Glutamatergic neuron (in vitro differentiated cells): ENCODE data around the gene DHDDS. TPM values are rescaled to one million over a fixed set of nuclear protein-coding genes. Genes with fewer than 3 reads are reported as not detected.

ENCODE experiments used
- DNase-seq: peaks from one replicate; pipeline ENCODE4 v3.0.0; 2022
- H3K27ac Mint-ChIP-seq: one replicate; pipeline ENCODE4 v1.8.0; 2020; ENCODE audit warnings: mild to moderate bottlenecking, mixed read lengths, inconsistent platforms; ENCODE audit not compliant: unreplicated experiment
- H3K27me3 Mint-ChIP-seq: one replicate; pipeline ENCODE4 v1.8.0; 2020; ENCODE audit warnings: mild to moderate bottlenecking, moderate library complexity, mixed read lengths, inconsistent platforms; ENCODE audit not compliant: unreplicated experiment
- H3K36me3 Mint-ChIP-seq: one replicate; pipeline ENCODE4 v1.8.0; 2020; ENCODE audit warnings: mild to moderate bottlenecking, mixed read lengths, inconsistent platforms; ENCODE audit not compliant: unreplicated experiment
- H3K4me1 Mint-ChIP-seq: one replicate; pipeline ENCODE4 v1.8.0; 2020; ENCODE audit warnings: mild to moderate bottlenecking, low read depth, mixed read lengths, inconsistent platforms; ENCODE audit not compliant: unreplicated experiment
- H3K4me3 Mint-ChIP-seq: one replicate; pipeline ENCODE4 v1.8.0; 2020; ENCODE audit warnings: mild to moderate bottlenecking, mixed read lengths, inconsistent platforms; ENCODE audit not compliant: unreplicated experiment
- H3K9me3 Mint-ChIP-seq: one replicate; pipeline ENCODE4 v1.8.0; 2020; ENCODE audit warnings: mild to moderate bottlenecking, moderate library complexity, mixed read lengths, inconsistent platforms; ENCODE audit not compliant: unreplicated experiment
- CTCF ChIP-seq: fragments of 200-600 bp; sonication (generic); IDR thresholded peaks from one replicate; pipeline ENCODE4 v1.5.0; 2021; ENCODE audit not compliant: partially characterized antibody, unreplicated experiment
- total RNA-seq: library from RNA; stranded (reverse); fragmentation: NEBNext Ultra II Directional; extraction: Animal tissue kit (Norgen Biotek cat#: 25700); gene quantifications from one replicate; pipeline ENCODE4 v1.2.1, GENCODE V29; 2021; ENCODE audit not compliant: unreplicated experiment

Gene DHDDS
- total RNA-seq, 1 donor from 2014 or later = 64.6 TPM

- no peak overlapping the region for H3K27ac Mint-ChIP-seq
- no peak for TF ChIP-seq CTCF
- H3K4me1 Mint-ChIP-seq = peaks cover 7% of the 10 kb centered on the region
- DNase-seq = no peak
- H3K9me3 Mint-ChIP-seq = no peaks in the 10 kb centered on the region
- no peak overlapping the region for H3K4me3 Mint-ChIP-seq
- H3K27me3 Mint-ChIP-seq = peaks cover 2% of the 10 kb centered on the region
- H3K36me3 Mint-ChIP-seq = no peaks in the 10 kb centered on the region
Observed at GRCh38 chr1:26478988-26479387, 46.9 kb downstream of the DHDDS start.

- no peak for DNase-seq
- Mint-ChIP-seq H3K27ac (no peak overlapping the region), H3K27me3 (peaks cover 2% of the 10 kb centered on the region), H3K4me1 (no peaks in the 10 kb centered on the region), H3K4me3 (no peak overlapping the region), H3K9me3 (no peaks in the 10 kb centered on the region), H3K36me3 (no peaks in the 10 kb centered on the region)
- TF ChIP-seq CTCF = no peak
Observed at GRCh38 chr1:26482921-26483320, 50.8 kb downstream of the DHDDS start.

GRCh38 chr1:26483980-26484379, 51.9 kb downstream of the DHDDS start:
- no peaks in the 10 kb centered on the region for H3K36me3 Mint-ChIP-seq
- TF ChIP-seq CTCF = no peak

GRCh38 chr1:26490155-26490554, 58.0 kb downstream of the DHDDS start:
- Mint-ChIP-seq H3K4me3 (no peak overlapping the region), H3K27ac (no peak overlapping the region), H3K9me3 (no peaks in the 10 kb centered on the region), H3K4me1 (no peaks in the 10 kb centered on the region), H3K27me3 (peaks cover 3% of the 10 kb centered on the region), H3K36me3 (no peaks in the 10 kb centered on the region)
- TF ChIP-seq CTCF = no peak
- DNase-seq = no peak

More at GRCh38 chr1:26483980-26484379, 51.9 kb downstream of the DHDDS start:
- Mint-ChIP-seq H3K4me3 (no peak overlapping the region), H3K27ac (no peak overlapping the region), H3K27me3 (no peaks in the 10 kb centered on the region), H3K9me3 (no peaks in the 10 kb centered on the region), H3K4me1 (no peaks in the 10 kb centered on the region)
- DNase-seq = no peak

- no peak overlapping the region for H3K27ac Mint-ChIP-seq
- H3K4me3 Mint-ChIP-seq = no peak overlapping the region
- H3K4me1 Mint-ChIP-seq = peaks cover 4% of the 10 kb centered on the region
- H3K27me3 Mint-ChIP-seq = peaks cover 3% of the 10 kb centered on the region
- H3K36me3 Mint-ChIP-seq = no peaks in the 10 kb centered on the region
- H3K9me3 Mint-ChIP-seq = no peaks in the 10 kb centered on the region
- DNase-seq = no peak
- no peak for TF ChIP-seq CTCF
Observed at GRCh38 chr1:26493267-26493666, 61.1 kb downstream of the DHDDS start.
